ENCODE results near the gene CHRNE.

CHRNE gene

DNA sequence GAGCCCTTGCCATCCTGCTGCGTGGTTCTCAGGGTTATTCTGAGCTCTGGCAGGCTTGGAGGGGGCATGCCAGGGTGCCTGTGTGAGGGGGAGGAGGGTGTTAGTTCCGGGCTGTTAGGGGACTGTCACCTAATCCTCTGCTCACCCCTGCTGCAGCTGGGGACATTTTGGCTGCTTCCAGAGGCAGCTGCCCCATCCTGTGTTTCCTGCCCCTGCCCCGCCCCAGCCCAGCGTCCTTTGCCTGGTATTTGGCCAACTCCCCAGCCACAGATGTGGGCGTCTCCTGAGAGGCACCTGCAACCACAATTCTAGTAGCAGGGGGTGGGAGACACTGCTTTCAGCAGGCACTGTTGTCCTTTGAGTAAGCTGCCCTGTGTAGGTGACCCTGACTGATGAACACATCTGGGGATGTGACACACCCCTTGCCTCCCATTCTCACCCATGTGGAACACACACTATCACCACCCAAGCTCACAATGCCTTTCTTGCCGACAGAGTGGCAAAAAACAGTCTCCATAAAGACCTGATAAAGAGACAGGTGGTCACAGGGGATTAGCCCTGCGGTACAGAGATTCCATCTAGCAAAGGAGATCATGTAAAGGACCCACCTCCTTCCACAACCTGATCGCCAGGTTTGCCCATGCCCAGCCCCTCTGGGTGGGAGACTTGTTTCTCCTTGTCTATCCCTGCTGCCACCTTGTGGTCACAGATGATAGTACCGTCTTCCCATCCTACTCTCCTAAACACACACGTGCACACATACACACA, at the start of gene CHRNE:
CHRNE (minus strand) TSS at position 48 of the 768 bp plus-strand sequence; CDS start at position 13, 35 bp downstream.
- peak; percentile 72 for DNase-seq (ENCODE audit: low spot score)

DNA sequence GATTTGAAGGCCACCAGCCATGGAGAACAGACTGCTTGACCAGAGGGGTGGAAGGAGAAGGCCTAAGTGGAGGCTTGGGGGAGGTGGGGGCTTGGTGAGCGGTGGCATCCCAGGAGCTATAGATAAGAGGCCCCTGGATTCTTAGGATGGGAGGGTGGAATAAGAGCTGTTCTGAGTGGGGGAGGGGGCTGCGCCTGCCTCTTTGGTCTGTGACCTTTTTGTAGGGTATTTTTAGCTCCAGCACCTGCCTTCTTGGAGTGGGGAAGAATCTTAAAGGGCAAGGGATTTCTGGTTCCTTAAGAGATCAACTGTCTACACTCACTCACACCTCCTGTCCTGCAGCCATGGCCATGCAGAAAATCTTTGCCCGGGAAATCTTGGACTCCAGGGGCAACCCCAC, 48.6 kb upstream of the CHRNE start:
- no peak for DNase-seq (ENCODE audit: low spot score)

DNA sequence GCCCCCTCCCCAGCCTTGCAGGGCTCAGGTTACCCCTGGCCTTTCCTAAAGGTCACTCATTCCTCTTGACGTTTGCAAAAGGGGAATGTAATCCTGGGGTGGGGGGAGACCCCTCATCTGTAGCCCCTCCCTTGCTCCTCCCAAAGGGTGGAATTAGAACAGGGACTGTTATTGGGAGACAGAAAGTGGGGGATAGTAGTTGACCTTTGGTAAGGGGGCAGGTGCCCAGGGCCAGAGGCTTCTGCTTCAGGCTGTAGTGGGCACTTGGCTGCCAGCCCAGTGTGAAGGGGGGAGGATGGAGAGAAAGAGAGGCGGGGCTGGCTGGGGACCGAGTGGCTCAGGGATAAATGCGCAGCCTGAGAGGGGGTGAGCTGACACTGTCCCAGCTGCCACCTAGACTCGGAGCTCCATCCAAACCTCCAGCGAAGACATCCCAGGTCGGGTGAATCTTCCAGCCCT, 47.9 kb upstream of the CHRNE start, which contains the start of gene ENO3:
ENO3 (plus strand) TSS at position 374 of the 459 bp plus-strand sequence. CDS start 711 bp downstream, outside the sequence.
- no peak for DNase-seq (ENCODE audit: low spot score)

DNA sequence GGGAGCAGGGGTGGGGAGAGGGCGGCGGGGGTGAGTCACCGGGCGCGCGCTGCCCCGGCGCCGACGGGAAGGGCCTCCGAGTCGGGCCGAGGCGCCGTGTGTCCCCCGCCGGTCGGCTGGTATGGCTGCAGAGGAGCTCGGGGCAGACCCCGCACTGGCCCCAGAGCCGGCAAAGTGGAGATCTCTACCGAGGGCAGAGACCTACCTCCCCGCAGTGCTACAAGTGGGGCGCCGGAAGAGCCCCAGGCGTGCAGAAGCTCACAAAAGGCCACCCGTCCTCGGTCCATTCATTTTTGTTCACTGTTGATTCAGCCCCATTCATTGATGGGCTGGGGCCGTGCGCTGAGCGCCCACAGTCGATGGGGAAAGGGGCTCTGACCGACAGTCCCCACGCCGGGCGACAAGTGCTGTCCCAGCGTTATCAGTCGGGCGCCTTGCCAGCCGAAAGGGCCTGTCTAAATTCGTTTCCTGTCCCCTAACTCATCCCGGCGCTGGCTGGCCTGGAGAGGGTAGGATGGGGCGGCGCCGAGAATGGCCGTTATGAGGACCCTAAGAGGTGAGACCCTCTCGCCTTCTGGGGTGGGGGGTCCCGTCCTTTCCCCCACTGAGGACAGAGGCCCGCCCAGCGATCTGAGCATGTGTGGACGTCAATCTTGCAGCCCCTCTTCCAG, 47.3 kb upstream of the CHRNE start:
- peak; percentile 35 for DNase-seq (ENCODE audit: low spot score)

DNA sequence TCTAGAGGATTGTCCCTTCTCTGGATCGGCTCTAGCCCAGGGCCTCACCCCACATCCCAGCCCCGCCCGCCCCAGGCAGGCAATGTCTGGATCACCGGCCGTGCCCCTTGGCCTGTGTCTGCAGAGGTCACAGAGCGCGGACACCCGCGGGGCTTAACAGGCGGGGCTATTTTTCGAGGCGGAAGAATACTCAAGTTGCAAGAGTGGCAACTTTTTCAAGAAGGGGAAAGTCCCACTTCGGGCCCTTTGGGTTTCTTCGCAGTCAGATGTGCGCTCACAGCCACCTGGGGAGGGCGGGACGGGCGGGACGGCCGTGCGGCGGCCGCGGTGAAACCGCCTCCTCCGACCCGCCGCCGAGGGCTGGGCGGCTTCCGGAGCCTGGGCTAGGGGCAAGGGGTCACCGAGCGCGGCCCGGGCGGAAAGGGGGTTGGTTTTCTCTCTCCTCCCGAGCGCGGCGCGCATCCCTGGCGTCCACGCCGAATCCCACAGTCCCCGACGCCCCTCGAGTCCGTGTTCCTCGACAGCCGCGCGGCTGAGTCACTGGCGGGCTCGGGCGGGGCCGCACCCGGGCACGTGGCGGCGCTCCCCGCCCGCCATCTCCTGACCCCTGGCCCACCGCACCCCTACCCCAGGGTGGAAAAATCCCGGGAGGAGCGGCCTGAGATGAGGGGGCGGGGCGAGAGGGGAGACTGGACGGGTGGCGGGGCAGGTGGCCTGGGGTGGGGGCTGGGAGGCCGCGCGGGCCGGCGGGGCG, 46.6 kb upstream of the CHRNE start:
- DNase-seq (ENCODE audit: low spot score) = peak; percentile 84

DNA sequence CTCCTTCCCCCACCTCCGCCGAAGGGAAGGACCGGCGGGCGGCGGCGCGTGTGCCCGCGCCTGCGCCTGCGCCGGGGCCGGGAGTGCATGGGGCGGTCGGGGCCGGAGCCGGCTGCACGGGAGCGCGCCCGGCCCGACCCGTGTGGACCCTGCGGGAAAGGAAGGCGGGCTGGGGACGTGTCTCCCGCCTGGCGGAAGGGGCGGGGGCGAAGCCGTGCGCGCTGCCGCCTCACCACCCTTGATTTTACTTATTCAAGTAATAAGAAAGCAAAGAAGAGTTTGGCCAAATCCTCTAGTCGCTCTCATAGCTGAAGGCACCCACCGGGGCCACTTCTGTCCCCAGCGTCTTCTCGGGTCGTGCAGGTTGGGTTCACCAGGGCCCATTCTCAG, 46.0 kb upstream of the CHRNE start:
- DNase-seq (ENCODE audit: low spot score) = peak; percentile 72

DNA sequence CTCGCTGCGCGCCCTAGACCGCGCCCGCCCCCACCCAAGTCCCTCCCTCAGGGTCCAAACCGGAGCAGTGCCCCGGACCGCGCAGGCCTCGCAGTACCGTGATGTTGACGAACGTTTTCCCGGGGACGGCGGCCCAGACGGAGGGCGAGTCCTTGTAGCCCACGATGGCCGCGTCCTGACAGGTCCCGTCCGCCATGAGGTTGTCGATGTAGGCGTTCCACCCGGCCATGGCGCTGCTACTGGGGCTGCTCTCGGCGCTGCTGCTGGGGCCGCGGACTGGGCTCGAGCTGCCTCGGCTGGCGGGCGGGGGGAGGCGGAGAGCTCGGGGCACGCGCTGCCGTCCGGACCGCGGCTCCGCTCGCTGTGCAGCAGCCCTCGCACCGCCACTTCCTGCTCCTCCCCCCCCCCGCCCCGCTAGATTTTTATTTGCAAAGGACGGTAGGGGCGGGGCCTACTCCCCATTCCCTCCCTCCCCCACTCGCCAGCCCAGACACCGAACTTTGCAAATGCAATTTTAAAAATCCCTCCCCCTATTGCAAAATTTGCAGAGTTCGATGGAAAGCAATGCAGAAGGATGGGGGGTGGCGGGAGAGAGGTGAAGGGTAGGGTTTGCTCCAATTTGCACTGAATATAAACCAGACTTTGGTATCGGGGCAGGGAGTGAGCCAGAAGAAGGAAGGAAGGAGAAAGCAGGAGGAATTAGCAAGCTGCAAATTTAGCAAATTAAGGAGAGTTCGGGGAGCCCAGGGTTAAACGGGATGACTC, 45.5 kb upstream of the CHRNE start, which contains the start of gene PFN1:
PFN1 (minus strand) TSS at position 365 of the 765 bp plus-strand sequence; CDS start at position 229, 136 bp downstream.
- peak; percentile 89 for DNase-seq (ENCODE audit: low spot score)

DNA sequence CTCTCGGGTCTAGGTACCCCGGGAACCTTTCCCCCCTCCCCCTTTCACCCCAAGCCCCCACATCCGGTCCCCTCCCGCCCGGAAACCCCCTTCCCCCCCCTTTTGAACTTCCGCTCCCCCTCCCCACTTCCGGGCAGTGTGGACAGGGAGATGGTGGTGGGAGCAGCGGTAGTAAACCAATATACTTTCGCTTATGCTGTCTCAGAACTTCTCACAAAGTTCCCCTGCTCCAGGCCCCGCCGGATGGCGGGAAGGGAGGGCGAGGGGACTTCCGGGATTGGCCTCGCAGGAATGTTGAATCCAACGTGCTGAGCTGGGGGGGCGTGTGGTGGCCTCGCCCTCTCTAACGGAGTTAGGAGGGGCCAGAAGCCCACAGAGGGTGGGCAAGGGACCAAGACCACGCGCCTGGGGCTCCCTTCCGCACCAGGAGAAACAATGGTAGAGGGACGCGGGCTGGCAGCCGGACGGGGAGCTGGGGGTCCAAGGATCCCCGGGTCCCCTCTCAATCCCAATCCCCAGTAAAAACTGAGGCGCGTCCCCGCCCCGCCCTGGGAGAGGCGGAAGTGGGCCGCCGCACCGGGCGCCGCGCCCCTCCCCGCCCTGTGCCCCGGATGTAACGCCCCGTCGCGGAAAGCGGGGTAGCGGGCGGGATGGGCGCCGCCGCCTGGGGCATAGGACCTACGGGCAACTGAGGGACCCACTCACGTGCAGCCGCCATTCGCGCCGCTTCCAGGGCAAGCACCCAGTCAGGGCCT, 44.7 kb upstream of the CHRNE start:
- DNase-seq (ENCODE audit: low spot score) = peak; percentile 41

DNA sequence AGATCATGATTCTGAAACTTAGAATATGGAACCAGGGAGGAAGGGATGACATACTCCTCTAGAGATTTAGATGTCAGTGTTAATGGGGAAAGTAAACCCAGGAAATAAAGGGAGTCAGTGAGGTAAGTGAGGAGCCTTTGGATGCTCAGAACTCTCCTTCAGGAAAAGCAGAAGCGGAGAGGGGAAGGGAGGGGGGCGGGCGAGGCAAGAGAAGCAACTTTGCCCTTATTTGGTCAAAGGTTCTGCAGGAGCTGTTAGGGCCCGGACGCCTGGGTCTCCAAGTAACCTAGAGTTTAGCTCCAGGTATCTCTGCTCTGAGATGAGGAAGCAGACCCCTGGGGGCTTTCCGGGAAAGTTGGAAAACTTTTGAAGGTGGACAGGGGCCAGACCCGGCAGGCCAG, 44.1 kb upstream of the CHRNE start:
- DNase-seq (ENCODE audit: low spot score) = no peak

DNA sequence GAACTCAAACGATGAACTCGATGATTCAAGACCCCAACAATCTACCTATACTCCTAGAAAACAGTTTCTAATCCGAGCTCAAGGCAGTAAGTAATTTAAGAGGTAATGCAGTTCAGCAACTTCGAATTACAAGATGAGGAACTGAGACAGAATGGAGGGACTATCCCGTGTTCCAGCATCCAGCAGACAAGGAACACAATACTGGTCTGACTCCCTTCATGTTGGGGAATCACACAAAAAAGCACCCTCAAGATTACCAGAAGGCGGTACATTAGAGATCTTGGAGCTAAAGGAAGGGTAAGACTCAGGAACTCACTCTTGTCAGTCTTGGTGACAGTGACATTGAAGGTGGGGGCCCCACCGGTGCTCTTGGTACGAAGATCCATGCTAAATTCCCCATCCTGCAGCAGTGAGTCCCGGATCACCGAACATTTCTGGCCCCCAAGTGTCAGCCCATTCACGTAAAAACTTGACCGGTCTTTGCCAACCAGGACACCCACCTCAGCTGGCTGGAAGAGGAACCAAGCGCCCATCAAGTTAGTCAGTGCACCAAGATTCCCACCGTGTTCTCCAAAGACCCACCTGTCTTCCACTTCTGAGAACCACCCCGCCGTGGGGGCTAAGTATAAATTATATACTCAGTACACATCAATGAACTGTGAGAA, 43.5 kb upstream of the CHRNE start:
- DNase-seq (ENCODE audit: low spot score) = no peak

DNA sequence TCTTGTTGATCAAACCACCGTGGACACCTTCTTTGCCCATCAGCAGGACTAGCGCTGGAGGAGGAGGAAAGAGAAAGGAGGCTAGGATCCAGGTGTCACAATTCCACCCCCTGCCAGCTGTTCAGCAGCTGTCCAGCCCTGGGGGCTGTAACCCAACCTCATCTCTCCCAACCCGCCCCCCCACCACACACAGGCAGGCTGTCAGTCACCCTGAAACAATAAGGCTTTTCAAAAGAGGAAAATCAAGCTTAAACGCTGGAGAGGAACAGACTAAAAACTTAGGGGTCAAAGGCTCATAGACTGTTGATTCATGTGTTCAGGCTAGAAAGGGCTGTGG, 43.0 kb upstream of the CHRNE start:
- DNase-seq (ENCODE audit: low spot score) = no peak

DNA sequence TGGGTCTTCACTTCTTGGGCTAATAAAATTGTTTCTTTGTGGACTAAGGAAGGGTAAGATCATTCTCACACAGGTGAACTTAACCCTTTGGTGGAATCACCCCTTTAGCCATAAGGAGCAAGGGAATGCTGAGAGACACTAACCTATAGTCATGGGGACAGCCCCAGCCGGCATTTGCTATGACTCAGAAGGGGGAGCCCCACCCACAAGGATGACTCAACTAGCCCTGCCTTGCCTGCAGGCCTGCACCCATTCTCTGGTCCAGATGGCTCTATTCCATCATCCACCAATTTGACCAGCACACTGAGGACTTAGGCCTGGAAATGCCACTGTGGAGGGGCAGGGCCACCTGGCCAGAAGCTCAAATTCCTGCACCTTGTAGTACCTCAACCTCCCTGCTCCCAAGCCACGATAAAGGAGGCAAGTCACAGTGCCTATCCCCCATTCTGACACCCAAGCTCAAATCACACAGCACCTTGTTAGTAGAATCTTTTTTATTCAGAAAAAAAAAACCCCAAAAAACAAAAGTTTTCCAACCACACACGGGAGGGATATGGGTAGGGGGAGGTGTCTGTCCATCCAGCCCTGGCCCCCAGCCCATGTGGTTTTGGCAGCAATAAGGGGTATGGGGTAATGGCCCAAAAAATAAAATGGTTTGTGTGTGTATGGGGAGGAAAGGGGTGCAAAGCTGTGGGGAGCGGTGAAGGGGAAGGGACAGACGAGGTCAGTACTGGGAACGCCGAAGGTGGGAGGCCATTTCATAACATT, 42.5 kb upstream of the CHRNE start:
- peak; percentile 42 for DNase-seq (ENCODE audit: low spot score)

DNA sequence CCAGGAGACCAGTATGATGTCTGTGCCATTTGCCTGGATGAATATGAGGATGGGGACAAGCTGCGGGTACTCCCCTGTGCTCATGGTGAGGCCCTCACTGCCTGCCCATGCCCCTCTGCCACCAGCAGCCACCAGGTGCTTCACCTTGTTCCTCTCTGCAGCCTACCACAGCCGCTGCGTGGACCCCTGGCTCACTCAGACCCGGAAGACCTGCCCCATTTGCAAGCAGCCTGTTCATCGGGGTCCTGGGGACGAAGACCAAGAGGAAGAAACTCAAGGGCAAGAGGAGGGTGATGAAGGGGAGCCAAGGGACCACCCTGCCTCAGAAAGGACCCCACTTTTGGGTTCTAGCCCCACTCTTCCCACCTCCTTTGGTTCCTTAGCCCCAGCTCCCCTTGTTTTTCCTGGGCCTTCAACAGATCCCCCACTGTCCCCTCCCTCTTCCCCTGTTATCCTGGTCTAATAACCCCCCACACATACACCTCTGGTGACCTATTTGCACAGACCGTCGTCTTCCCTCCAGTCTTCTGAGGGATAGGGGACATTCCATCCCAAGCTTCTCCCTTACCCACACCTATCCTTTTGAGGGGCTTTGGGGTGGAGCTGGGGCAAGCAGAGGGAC, 41.8 kb upstream of the CHRNE start:
- peak; percentile 33 for DNase-seq (ENCODE audit: low spot score)

DNA sequence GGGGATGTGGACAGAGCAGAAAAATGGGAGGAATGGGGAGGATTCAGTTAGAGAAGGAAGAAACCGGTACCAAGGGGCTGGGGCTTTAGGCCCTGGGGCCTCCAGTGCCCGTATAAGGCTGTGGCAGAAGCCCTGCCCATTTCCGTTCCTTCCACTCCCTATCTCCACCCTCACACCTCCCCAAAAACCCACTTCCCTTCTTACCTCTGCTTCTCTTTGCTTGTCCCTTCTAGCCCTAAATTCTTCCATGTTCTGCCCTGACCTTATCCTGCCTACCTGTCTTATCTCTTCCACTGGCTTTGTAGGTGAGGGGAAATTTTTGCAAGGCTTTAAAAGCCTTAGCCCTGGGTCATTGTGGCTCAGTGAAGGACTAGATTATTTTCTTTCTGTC, 41.3 kb upstream of the CHRNE start:
- peak; percentile 44 for DNase-seq (ENCODE audit: low spot score)

DNA sequence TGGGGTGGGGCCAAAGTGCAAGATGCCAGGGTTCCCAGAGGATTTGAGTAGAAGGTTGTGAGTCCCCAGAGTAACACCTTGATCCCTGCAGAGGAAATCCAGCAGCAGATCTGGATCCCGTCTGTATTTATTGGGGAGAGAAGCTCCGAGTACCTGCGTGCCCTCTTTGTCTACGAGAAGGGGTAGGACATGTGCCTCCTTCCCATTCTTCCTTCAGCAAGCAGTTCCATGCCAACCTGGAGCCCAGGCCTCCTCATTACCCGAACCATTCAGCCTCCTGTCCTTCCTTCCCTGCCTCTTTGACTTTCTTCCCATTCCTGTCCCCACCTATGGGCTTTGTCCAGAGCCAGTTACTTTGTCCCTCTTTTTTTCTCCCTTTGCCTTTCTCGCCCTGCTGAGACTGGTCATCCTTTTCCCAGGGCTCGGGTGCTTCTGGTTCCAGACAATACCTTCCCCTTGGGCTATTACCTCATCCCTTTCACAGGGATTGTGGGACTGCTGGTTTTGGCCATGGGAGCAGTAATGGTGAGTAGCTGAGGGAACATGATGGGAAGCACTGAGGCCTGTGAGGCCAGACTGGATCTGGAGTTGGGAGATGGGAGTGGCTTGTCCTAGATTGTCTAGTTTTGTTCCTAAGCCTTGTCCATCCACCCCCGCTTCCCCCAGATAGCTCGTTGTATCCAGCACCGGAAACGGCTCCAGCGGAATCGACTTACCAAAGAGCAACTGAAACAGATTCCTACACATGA, 40.0 kb upstream of the CHRNE start:
- no peak for DNase-seq (ENCODE audit: low spot score)

DNA sequence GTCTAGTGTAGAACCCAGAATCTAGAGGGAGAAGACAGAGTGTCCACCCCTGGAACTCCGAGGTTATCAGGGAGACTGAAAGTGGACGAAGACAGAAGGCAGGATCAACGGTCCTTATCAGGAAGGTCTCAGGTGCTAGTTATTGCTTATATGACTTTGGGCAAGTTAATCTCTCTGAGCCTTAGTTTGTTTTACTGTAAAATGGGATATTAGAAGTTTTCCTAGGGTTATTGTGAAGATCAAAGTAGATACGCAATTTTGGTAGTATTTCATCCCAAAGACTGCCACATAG, 38.4 kb upstream of the CHRNE start:
- no peak for DNase-seq (ENCODE audit: low spot score)

DNA sequence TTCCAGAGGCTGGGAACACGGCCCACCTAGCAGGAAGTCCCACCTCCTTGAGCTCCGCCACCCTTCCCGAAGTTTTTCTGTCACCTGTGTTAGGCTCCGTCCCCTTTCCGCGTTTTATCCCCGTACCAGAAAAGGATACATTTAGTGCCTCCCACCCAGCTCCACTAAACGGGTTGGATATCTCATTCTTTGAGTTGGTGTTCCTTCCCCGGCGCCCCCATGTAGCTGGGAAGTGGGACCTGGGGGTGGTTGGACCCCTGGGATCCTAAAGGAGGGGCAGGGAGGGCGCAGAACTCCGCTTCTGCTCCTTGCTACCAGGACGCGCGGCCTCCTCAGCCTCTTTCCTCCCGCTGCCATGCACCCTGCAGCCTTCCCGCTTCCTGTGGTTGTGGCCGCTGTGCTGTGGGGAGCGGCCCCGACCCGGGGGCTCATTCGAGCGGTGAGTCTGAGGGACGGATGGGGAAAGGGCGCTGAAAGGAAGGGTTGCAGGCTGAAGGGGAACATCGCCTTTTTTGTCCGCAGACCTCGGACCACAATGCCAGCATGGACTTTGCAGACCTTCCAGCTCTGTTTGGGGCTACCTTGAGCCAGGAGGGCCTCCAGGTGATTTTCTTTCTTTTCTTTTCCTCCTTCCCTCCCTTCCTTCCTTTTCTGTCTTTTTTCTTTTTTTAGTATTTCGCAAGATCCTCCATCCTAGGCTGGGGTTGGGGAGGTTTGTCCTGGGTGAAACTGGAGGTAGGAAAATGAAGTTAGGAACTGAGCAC, 37.8 kb upstream of the CHRNE start:
- DNase-seq (ENCODE audit: low spot score) = peak; percentile 24
